Calu3 (cell line): ENCODE results near the gene CREM. TPM values are rescaled to one million over a fixed set of nuclear protein-coding genes. Genes with fewer than 3 reads are reported as not detected.

Source experiments
- BruUV-seq: library from RNA; stranded (reverse); fragments of 400-500 nt; replicated peaks from 2 replicates; lab custom pipeline; 2021; lab: Mats Ljungman, UMichigan
- CTCF ChIA-PET: fragments of 300-600 bp; sonication (Branson Sonifier 250); formaldehyde crosslinking; loops from one replicate; lab custom pipeline; 2022; ENCODE audit warnings: antibody characterized with exemption; lab: Charles Lee
- DNase-seq: peaks from one replicate; pipeline ENCODE4 v3.0.0; 2022
- H3K27ac Mint-ChIP-seq: one replicate; pipeline ENCODE4 v1.8.0; 2022; ENCODE audit warnings: mixed read lengths; ENCODE audit not compliant: unreplicated experiment
- H3K27me3 Mint-ChIP-seq: one replicate; pipeline ENCODE4 v1.8.0; 2022; ENCODE audit warnings: mixed read lengths; ENCODE audit not compliant: unreplicated experiment
- H3K36me3 Mint-ChIP-seq: one replicate; pipeline ENCODE4 v1.8.0; 2022; ENCODE audit warnings: mild to moderate bottlenecking, moderate library complexity, mixed read lengths; ENCODE audit not compliant: insufficient read depth, unreplicated experiment
- H3K4me1 Mint-ChIP-seq: one replicate; pipeline ENCODE4 v1.8.0; 2022; ENCODE audit warnings: mild to moderate bottlenecking, low read depth, mixed read lengths; ENCODE audit not compliant: unreplicated experiment
- H3K4me3 Mint-ChIP-seq: one replicate; pipeline ENCODE4 v1.8.0; 2022; ENCODE audit warnings: mild to moderate bottlenecking, low read depth, moderate library complexity, mixed read lengths; ENCODE audit not compliant: unreplicated experiment
- H3K9me3 Mint-ChIP-seq: one replicate; pipeline ENCODE4 v1.8.0; 2022; ENCODE audit warnings: low read depth, mixed read lengths; ENCODE audit not compliant: unreplicated experiment
- CTCF ChIP-seq: fragments of 200-600 bp; IDR thresholded peaks from one replicate; pipeline ENCODE4 v1.8.0; 2022; ENCODE audit warnings: antibody characterized with exemption; ENCODE audit not compliant: unreplicated experiment
- intact Hi-C: fragments of 100-400 bp; cut with micrococcal nuclease; formaldehyde crosslinking; loops from one replicate; pipeline ENCODE4 v1.10.0; 2022; ENCODE audit not compliant: unreplicated experiment
- total RNA-seq: library from RNA; stranded (reverse); gene quantifications from 2 replicates; pipeline ENCODE4 v1.2.3, GENCODE V29; 2022

The CREM gene
- total RNA-seq, 1 experiment from 2014 or later = 20.3 TPM

GRCh38 chr10:35160743-35161142 is 34.1 kb downstream of the CREM start:
- no peaks in the 10 kb centered on the region for H3K27me3 Mint-ChIP-seq
- no peak overlapping the region for H3K4me3 Mint-ChIP-seq
- no peaks in the 10 kb centered on the region for H3K4me1 Mint-ChIP-seq
- BruUV-seq = no TSS peak
- no peak overlapping the region for H3K27ac Mint-ChIP-seq
- CTCF ChIA-PET = no interaction called here
- intact Hi-C loops = no loop called here
- no peak for DNase-seq
- no peaks in the 10 kb centered on the region for H3K9me3 Mint-ChIP-seq
- no peak for TF ChIP-seq CTCF
- no peaks in the 10 kb centered on the region for H3K36me3 Mint-ChIP-seq

- no TSS peak for BruUV-seq
- no peak for TF ChIP-seq CTCF
- no peaks in the 10 kb centered on the region for H3K36me3 Mint-ChIP-seq
- DNase-seq = no peak
- intact Hi-C loops = no loop called here
- H3K27ac Mint-ChIP-seq = no peak overlapping the region
- H3K4me3 Mint-ChIP-seq = no peak overlapping the region
- H3K9me3 Mint-ChIP-seq = no peaks in the 10 kb centered on the region
- H3K4me1 Mint-ChIP-seq = no peaks in the 10 kb centered on the region
- H3K27me3 Mint-ChIP-seq = no peaks in the 10 kb centered on the region
- CTCF ChIA-PET = no interaction called here
Measured at GRCh38 chr10:35161906-35162305, 35.3 kb downstream of the CREM start.

- Mint-ChIP-seq H3K27ac (no peak overlapping the region), H3K36me3 (no peaks in the 10 kb centered on the region), H3K27me3 (no peaks in the 10 kb centered on the region), H3K4me1 (no peaks in the 10 kb centered on the region), H3K4me3 (no peak overlapping the region), H3K9me3 (no peaks in the 10 kb centered on the region)
- intact Hi-C loops = no loop called here
- DNase-seq = no peak
- CTCF ChIA-PET = no interaction called here
- TF ChIP-seq CTCF = no peak
- no TSS peak for BruUV-seq
Measured at GRCh38 chr10:35165136-35165535, 38.5 kb downstream of the CREM start.

GRCh38 chr10:35165811-35166210 is 39.2 kb downstream of the CREM start:
- no peaks in the 10 kb centered on the region for H3K27me3 Mint-ChIP-seq
- BruUV-seq = no TSS peak
- TF ChIP-seq CTCF = no peak
- no peaks in the 10 kb centered on the region for H3K4me1 Mint-ChIP-seq
- intact Hi-C loops = no loop called here
- no peak overlapping the region for H3K27ac Mint-ChIP-seq
- H3K4me3 Mint-ChIP-seq = no peak overlapping the region
- no peak for DNase-seq
- no peaks in the 10 kb centered on the region for H3K36me3 Mint-ChIP-seq
- CTCF ChIA-PET = no interaction called here
- H3K9me3 Mint-ChIP-seq = no peaks in the 10 kb centered on the region
